Measurements from ENCODE around the gene STYXL2. TPM values are rescaled to one million over a fixed set of nuclear protein-coding genes. Genes with fewer than 3 reads are reported as not detected.

Gene STYXL2
- total and polyA plus RNA-seq, 9 of the 15 experiments (the other 6 are each of a cell fraction or from before 2014, with no cell fraction given), result not detected

- WGBS (ENCODE audit: insufficient coverage, low coverage, missing lambda C conversion rate), result 11% methylated on average over 13 of the region's 13 CpGs
- Histone ChIP-seq H3K27ac (ENCODE audit: extremely low read depth, low read depth, low read length) (no peak overlapping the region), H4K20me1 (replicated peaks; ENCODE audit: control insufficient read depth, insufficient read depth, low read length) (no peaks in the 10 kb centered on the region), H3K9me3 (replicated peaks; ENCODE audit: control insufficient read depth, insufficient read depth, low read depth, low read length) (no peaks in the 10 kb centered on the region), H3K27me3 (ENCODE audit: control insufficient read depth in 2 of 2, insufficient read depth in 2 of 2, low read length in 2 of 2) (peaks cover 44 to 72% of the 10 kb centered on the region in 2 experiments), H2AFZ (ENCODE audit: low read depth, low read length) (no peak overlapping the region), H3K9me1 (ENCODE audit: control insufficient read depth, insufficient read depth, low read length) (peaks cover 2% of the 10 kb centered on the region), H3K36me3 (ENCODE audit: control insufficient read depth, insufficient read depth, low read length) (no peaks in the 10 kb centered on the region), H3K4me2 (ENCODE audit: insufficient read depth, low read length) (no peak overlapping the region), H3K4me1 (replicated peaks in 1 of 2; ENCODE audit: control insufficient read depth in 2 of 2, insufficient read depth in 2 of 2, low read length in 2 of 2) (peaks cover 0 to 10% of the 10 kb centered on the region in 2 experiments; a peak in 3 of 5 replicates), H3K4me3 (no peak overlapping the region), H3K9ac (ENCODE audit: insufficient read depth in 1 of 2, low read depth in 2 of 2, low read length in 2 of 2) (no peak overlapping the region), H3K79me2 (ENCODE audit: control insufficient read depth, insufficient read depth, low read length) (no peaks in the 10 kb centered on the region)
- ATAC-seq (no peak), FAIRE-seq (no peak), DNase-seq (ENCODE audit: extremely low read depth in 1 of 4, low spot score in 3 of 4) (no peak)
- no TSS peak for BruUV-seq (replicated peaks)
- POLR2A ChIA-PET, result interaction anchor here (0.6 kb wide), 1 partner anchor 9 kb away, joined by 3 read pairs; no protein-coding TSS in a partner anchor
- intact Hi-C loops (cut with micrococcal nuclease) (no loop called here), in situ Hi-C loops (cut with MboI) (no loop called here)
- CTCF ChIA-PET (ENCODE audit: low intra/inter-chr PET ratio), result no interaction called here
- TF ChIP-seq ZBTB1 (CRISPR knock-in tag; IDR thresholded peaks at IDR 0.05; ENCODE audit: borderline replicate concordance, low read depth), result no peak
- no peak for TF ChIP-seq THRA (IDR thresholded peaks at IDR 0.05)
- no peak for TF ChIP-seq SIN3B (IDR thresholded peaks at IDR 0.05; ENCODE audit: low read depth)
- TF ChIP-seq ZNF263 (CRISPR knock-in tag; IDR thresholded peaks at IDR 0.05; ENCODE audit: borderline replicate concordance), result no peak
- no peak for TF ChIP-seq CREB3L1 (IDR thresholded peaks at IDR 0.05; ENCODE audit: borderline replicate concordance, low read depth)
- no peak for TF ChIP-seq HES1 (IDR thresholded peaks at IDR 0.05; ENCODE audit: low read depth)
- TF ChIP-seq CUX1 (CRISPR knock-in tag; IDR thresholded peaks at IDR 0.05), result no peak
- no peak for TF ChIP-seq ZSCAN29 (IDR thresholded peaks at IDR 0.05)
- no peak for TF ChIP-seq RFX5 (IDR thresholded peaks at IDR 0.05; ENCODE audit: low read depth, low read length)
- no peak for TF ChIP-seq ELK3 (CRISPR knock-in tag; IDR thresholded peaks at IDR 0.05)
- TF ChIP-seq HNRNPK (IDR thresholded peaks at IDR 0.05; ENCODE audit: low read depth, low read length, poor library complexity, severe bottlenecking), result no peak
Observed at GRCh38 chr1:167120899-167121298, 27.0 kb downstream of the STYXL2 start.
